Mammary microvascular endothelial cell (primary cell): ENCODE results near the gene CCDC169. TPM values are rescaled to one million over a fixed set of nuclear protein-coding genes. Genes with fewer than 3 reads are reported as not detected.

Source experiments
- total RNA-seq: library from RNA; depleted of rRNA; stranded (reverse); fragments of >200 nt; gene quantifications from 2 replicates; pipeline ENCODE4 v1.2.3, GENCODE V29; 2015

CCDC169 gene
- total RNA-seq = 0.79 and 3.5 TPM in 2 replicates

DNA sequence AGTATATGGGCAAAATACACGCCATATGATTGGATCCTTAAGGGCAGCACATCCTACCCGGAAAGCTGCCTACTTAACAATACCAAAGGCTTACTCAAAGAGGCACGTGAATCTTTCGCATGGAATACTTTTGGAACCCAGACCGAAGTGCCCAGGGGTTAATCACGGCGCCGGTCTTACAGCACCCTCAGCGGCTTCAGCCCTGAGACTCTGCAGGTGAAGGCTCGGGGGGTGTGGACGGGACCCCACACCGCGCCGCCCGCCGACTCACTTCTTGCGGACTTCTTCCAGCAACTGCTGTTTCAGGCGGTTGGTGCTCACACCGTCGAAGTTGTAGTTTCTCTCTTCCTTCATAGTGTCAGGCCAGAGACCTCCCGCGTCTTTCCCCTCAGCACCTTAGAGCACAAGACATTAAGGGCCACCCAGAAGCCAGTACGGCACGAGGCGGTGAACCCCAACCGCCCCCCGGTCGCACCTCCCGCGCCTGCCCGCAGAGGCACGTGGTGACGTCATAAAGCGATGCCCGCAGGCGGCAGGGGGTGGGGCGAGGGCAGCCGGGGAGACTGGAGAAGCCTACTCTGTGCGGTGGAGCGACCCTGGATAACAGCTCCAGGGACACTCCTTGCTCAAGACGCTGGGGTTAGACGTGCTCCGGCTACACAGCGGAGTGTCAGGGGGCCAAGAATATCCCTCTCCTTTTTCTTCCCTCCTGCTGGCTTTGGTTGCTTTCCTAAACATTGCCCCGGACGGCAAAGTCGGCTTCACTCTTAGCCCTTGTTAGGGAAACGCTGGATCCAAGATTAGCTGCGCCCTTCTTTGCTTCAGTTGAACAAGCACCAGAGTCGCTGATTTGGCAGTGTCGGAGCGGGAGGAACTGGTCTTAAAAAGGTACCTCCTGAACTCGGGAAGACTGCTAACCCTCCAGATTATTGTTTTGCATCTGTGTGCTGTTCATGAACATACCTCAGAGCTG is at the start of gene CCDC169:
Gene CCDC169 (minus strand): TSS at position 449 of the 973 bp plus-strand sequence. CDS start 95 bp downstream, at position 354.

DNA sequence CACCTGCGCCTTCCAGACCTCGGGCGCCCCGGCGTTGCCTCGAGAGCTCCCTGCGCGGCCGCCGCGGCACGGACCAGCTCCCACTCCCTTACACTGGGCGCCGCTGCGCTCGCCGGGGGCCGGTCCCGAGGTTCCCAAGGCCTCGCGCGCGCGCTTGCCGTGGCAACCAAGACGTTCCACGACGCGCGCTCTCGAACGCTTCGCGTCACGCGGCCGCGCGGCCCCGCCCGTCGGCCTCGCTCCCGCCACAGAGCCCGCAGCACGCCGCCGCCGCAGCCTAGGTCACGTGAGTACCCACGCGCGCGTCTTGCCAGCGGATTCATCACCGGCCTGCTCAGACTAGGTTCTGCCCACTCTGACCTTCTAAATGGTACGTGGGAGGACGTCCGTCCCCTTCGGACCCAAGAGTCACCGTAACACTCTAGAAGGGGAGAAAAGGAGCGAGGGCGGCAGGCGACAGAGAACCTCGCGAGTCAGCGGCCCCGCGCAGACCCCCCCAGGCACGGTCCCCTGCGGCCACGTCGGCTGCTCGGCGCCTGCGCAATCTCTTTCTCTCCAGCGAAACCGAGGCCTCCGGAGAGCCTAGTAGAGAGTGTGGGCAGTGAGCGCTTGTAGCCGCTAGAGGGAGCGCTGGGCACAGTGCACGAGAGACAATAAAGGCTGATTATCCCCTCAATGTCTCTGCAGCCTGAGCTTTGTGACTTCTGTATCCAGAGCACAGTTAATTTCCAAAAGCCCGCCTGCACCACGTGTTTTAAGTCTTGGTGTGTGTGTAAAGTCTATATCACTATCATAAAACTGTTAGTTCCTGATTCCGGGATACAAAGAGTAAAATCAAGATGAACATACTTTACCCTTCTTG is 48.8 kb upstream of the CCDC169 start, which contains the start of gene SPART:
Gene SPART (minus strand): TSS at position 173 of the 862 bp plus-strand sequence. CDS start 10,564 bp downstream, outside the sequence.

GRCh38 chr13:36214163-36214921 is 83.3 kb downstream of the CCDC169 start, which contains the start of gene SOHLH2:
SOHLH2 (minus strand) TSS chr13:36214556; CDS start chr13:36214526, 30 bp downstream.

Other genes starting within 250 kb of the CCDC169 start
- 20.2 and 20.4 TPM in 2 replicates for gene DCLK1, start 166.4 kb downstream of the CCDC169 start, total RNA-seq
- 0.13 TPM in 1 of 2 replicates, not detected in the other for gene SOHLH2, start 83.3 kb downstream of the CCDC169 start, total RNA-seq
- 57.5 and 67.2 TPM in 2 replicates for gene SPART, start 48.6 kb upstream of the CCDC169 start, total RNA-seq
- 8.3 and 8.9 TPM in 2 replicates for gene CCNA1, start 134.7 kb upstream of the CCDC169 start, total RNA-seq